AG04450 (cell line): ENCODE results near the gene MECP2. TPM values are rescaled to one million over a fixed set of nuclear protein-coding genes. Genes with fewer than 3 reads are reported as not detected.

Experiments used
- CTCF ChIA-PET: fragments of 300-600, 350-600 bp; formaldehyde crosslinking; extraction: SDS; loops from one replicate; lab custom pipeline; 2022; ENCODE audit warnings: antibody characterized with exemption, inconsistent platforms; lab: Charles Lee
- POLR2A ChIA-PET: fragments of 350-600 bp; formaldehyde crosslinking; extraction: SDS; loops from one replicate; lab custom pipeline; 2021; ENCODE audit warnings: antibody characterized with exemption, inconsistent platforms; lab: Yijun Ruan, JAX
- DNase-seq: peaks from one replicate; pipeline ENCODE4 v3.0.0-alpha.2; 2011; ENCODE audit warnings: low read depth, low spot score
- H3K27ac ChIP-seq: one replicate; pipeline ENCODE4 v1.5.1; 2012; ENCODE audit warnings: low read depth, low read length, control low read depth
- H3K27me3 ChIP-seq: one replicate; pipeline ENCODE4 v1.6.0; 2012; ENCODE audit warnings: low read length; ENCODE audit not compliant: control insufficient read depth, insufficient read depth
- H3K4me3 ChIP-seq: 2 replicates; pipeline ENCODE4 v1.5.1; 2011; ENCODE audit warnings: mild to moderate bottlenecking, low read depth, low read length, control low read depth
- H3K9me3 ChIP-seq: 2 replicates; pipeline ENCODE4 v1.5.1; 2012; ENCODE audit warnings: low read length; ENCODE audit not compliant: control insufficient read depth, insufficient read depth
- polyA plus RNA-seq: library from polyadenylated mRNA; depleted of rRNA; stranded (reverse); fragments of >200 nt; gene quantifications from 2 replicates; pipeline ENCODE4 v1.2.3, GENCODE V29; 2011; rRNA removed
- small RNA-seq: library from RNA; depleted of rRNA; stranded (forward); fragments of <200 nt; gene quantifications from one replicate; pipeline ENCODE3, GENCODE V24; 2012; ENCODE audit warnings: low read depth; ENCODE audit not compliant: insufficient read length
- TF ChIP-seq, protein P1 (sequence below): IDR thresholded peaks from 2 replicates; pipeline ENCODE4 v1.5.1; 2011; ENCODE audit warnings: low read depth, low read length, control low read depth, inconsistent platforms

The MECP2 gene
- polyA plus RNA-seq, 1 experiment = 12.8 TPM

DNA sequence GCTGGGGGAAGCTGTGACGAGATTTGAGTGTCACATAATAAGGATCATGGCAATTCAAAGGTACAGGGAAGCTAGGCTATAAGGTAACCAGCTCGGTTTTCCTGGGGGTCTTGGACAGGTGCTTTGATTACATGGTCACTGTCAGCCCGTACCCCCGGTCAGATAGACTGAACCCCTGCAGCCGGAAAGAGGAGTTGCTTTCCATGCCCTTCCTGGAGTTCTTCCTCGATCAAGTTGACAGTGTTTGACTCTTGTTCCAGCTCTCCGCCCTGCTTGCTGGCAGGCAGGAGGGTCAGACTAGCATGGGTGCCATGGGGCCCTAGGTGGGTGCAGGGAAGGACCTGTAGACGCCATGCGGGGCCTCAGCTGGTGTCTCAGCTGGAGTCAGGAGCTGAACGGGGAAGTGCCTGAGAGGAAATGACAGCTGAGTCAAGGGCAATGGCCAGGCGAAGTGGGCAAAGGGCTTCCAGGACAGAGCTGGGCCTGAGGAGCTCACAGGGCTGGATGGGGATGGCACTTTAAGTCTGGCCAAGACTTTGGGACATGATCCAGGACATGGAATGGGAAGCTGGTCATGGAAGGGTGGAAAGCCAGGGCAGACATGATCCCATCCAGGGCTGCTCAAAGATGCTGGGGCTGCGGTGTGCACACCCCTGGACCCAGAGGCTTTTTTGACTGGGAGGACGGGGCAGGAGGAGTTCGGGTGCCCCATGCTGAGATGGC is 123.4 kb downstream of the MECP2 start:
- Histone ChIP-seq H3K4me3 (no peak overlapping the region), H3K27me3 (no peaks in the 10 kb centered on the region), H3K9me3 (no peaks in the 10 kb centered on the region; the same call in 1 of the 2 replicates), H3K27ac (no peak overlapping the region)
- DNase-seq = no peak
- POLR2A ChIA-PET = no interaction called here
- TF ChIP-seq, protein P1, sequence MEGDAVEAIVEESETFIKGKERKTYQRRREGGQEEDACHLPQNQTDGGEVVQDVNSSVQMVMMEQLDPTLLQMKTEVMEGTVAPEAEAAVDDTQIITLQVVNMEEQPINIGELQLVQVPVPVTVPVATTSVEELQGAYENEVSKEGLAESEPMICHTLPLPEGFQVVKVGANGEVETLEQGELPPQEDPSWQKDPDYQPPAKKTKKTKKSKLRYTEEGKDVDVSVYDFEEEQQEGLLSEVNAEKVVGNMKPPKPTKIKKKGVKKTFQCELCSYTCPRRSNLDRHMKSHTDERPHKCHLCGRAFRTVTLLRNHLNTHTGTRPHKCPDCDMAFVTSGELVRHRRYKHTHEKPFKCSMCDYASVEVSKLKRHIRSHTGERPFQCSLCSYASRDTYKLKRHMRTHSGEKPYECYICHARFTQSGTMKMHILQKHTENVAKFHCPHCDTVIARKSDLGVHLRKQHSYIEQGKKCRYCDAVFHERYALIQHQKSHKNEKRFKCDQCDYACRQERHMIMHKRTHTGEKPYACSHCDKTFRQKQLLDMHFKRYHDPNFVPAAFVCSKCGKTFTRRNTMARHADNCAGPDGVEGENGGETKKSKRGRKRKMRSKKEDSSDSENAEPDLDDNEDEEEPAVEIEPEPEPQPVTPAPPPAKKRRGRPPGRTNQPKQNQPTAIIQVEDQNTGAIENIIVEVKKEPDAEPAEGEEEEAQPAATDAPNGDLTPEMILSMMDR = no peak
- CTCF ChIA-PET = interaction anchor here (0.6 kb wide), 1 partner anchor 400 kb away, joined by 3 read pairs; the partner anchor contains the start of gene FLNA

DNA sequence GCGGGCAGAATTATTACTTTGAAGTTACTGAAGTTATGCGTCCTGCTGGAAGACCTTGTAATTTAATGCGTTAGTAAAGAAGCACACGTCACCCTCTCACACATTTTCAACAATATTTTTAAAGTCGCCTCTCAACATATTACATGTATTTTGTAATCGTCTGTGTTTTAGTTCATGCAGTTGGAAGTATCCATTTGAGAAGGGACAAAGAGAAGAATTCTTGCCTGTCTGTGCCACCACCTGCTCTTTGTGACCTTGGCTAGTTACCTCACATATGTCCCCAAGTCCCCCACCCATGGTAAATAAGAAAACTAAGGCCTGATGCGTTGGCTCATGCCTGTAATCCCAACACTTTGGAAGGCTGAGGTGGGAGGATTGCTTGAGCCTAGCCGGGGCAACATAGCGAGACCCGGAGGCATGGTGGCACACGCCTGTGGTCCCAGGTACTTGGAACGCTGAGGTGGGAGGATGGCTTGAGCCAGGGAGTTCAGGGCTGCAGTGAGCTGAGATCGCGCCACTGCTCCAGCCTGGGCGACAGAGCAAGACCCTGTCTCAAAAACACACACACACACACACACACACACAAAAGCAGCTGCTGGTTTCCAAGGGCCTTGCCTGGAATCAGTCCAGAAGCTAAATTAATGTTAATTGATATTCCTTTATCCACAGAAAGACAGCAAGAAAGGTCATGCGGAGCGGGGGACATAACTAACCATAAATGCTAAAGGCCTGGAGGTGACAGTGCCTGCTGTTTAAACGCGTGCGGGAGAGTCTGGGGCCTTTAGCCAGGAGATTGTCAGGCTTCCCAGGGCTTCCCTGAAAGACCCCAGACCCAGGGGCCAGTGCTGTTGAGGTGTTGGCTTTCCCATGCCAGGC is 124.2 kb downstream of the MECP2 start:
- ChIA-PET POLR2A (no interaction called here), CTCF (no interaction called here)
- TF ChIP-seq, protein P1 = no peak
- H3K9me3 ChIP-seq = no peaks in the 10 kb centered on the region; the same call in 1 of the 2 replicates
- H3K4me3 ChIP-seq = peak overlapping the region; percentile 59
- H3K27me3 ChIP-seq = no peaks in the 10 kb centered on the region
- DNase-seq = no peak
- peak overlapping the region; percentile 68 for H3K27ac ChIP-seq

GRCh38 chrX:153972368-153973126 is 125.0 kb downstream of the MECP2 start, which contains the start of gene TMEM187:
Gene TMEM187 (plus strand): TSS chrX:153972754. CDS start chrX:153982063, 9,309 bp downstream.
- peak within 1 kb of the TSS; percentile 83 for H3K4me3 ChIP-seq
- no peaks in the 10 kb centered on the region for H3K27me3 ChIP-seq
- peak; percentile 55 for DNase-seq
- peak within 1 kb of the TSS; percentile 98 for H3K27ac ChIP-seq
- H3K9me3 ChIP-seq = no peaks in the 10 kb centered on the region; the same call in 1 of the 2 replicates
- TF ChIP-seq, protein P1 = no peak
- ChIA-PET POLR2A (interaction anchor here (0.6 kb wide), 2 partner anchors 28 to 30 kb away, joined by 3 read pairs; no protein-coding TSS in a partner anchor), CTCF (interaction anchor here (0.9 kb wide), 1 partner anchor 26 kb away, joined by 3 read pairs; no protein-coding TSS in a partner anchor)

Small RNAs within 50 kb of the gene (small RNA-seq; reads per million reads assigned to genes)
- not detected for gene MIR3202-1

Other genes starting within 250 kb of the MECP2 start
- gene L1CAM, start 211.5 kb downstream of the MECP2 start, polyA plus RNA-seq = 0.06 and 0.10 TPM in 2 replicates
- gene AVPR2, start 193.0 kb downstream of the MECP2 start, polyA plus RNA-seq = not detected in 2 replicates
- gene ARHGAP4, start 171.5 kb downstream of the MECP2 start, polyA plus RNA-seq = 0.12 and 0.16 TPM in 2 replicates
- 42.9 and 63.4 TPM in 2 replicates for gene NAA10, start 162.7 kb downstream of the MECP2 start, polyA plus RNA-seq
- 0.14 and 0.16 TPM in 2 replicates for gene RENBP, start 153.1 kb downstream of the MECP2 start, polyA plus RNA-seq
- 2.7 and 5.8 TPM in 2 replicates for gene HCFC1, start 125.9 kb downstream of the MECP2 start, polyA plus RNA-seq
- 3.2 and 3.9 TPM in 2 replicates for gene TMEM187, start 125.0 kb downstream of the MECP2 start, polyA plus RNA-seq
- 31.6 and 36.7 TPM in 2 replicates for gene IRAK1, start 77.8 kb downstream of the MECP2 start, polyA plus RNA-seq
- not detected in 2 replicates for gene OPN1LW, start 46.5 kb upstream of the MECP2 start, polyA plus RNA-seq
- gene OPN1MW, start 84.9 kb upstream of the MECP2 start, polyA plus RNA-seq = not detected in 2 replicates
- gene OPN1MW2, start 122.0 kb upstream of the MECP2 start, polyA plus RNA-seq = not detected in 2 replicates
- gene OPN1MW3, start 159.9 kb upstream of the MECP2 start, polyA plus RNA-seq = not detected in 2 replicates
- not detected in 2 replicates for gene TEX28, start 197.4 kb upstream of the MECP2 start, polyA plus RNA-seq
- gene TKTL1, start 198.1 kb upstream of the MECP2 start, polyA plus RNA-seq = not detected in 2 replicates